MM.1S (cell line): ENCODE data around the gene ARL15.

Experiments
- DNase-seq: peaks from one replicate; pipeline ENCODE4 v3.0.0-alpha.2; 2015
- H2AFZ ChIP-seq: fragments of 300-600 bp; sonication (generic); 2 replicates; pipeline ENCODE4 v1.6.0; 2016; ENCODE audit warnings: antibody characterized with exemption, low read length
- H3F3A ChIP-seq: fragments of 300-600 bp; sonication (generic); 2 replicates; pipeline ENCODE4 v1.6.1; 2016; ENCODE audit warnings: mild to moderate bottlenecking, antibody characterized with exemption, low read length, moderate library complexity, mixed read lengths; ENCODE audit not compliant: insufficient read depth
- H3K27ac ChIP-seq: fragments of 300-600 bp; sonication (generic); 2 replicates; pipeline ENCODE4 v1.5.1; 2016; ENCODE audit warnings: mild to moderate bottlenecking, low read length
- H3K27me3 ChIP-seq: fragments of 300-600 bp; sonication (generic); replicated peaks from 2 replicates; pipeline ENCODE4 v1.6.0; 2016; ENCODE audit warnings: low read length; ENCODE audit not compliant: insufficient read depth
- H3K36me3 ChIP-seq: fragments of 300-600 bp; sonication (generic); replicated peaks from 2 replicates; pipeline ENCODE4 v1.6.1; 2016; ENCODE audit warnings: mild to moderate bottlenecking, low read length, mixed read lengths; ENCODE audit not compliant: insufficient read depth
- H3K4me1 ChIP-seq: fragments of 300-600 bp; sonication (generic); 2 replicates; pipeline ENCODE4 v1.6.1; 2016; ENCODE audit warnings: low read length, mixed read lengths
- H3K4me2 ChIP-seq: fragments of 300-600 bp; sonication (generic); 2 replicates; pipeline ENCODE4 v1.6.0; 2016; ENCODE audit warnings: low read depth, low read length
- H3K4me3 ChIP-seq: fragments of 300-600 bp; sonication (generic); 2 replicates; pipeline ENCODE4 v1.5.1; 2016; ENCODE audit warnings: low read length, mixed read lengths
- H3K79me2 ChIP-seq: fragments of 300-600 bp; sonication (generic); 2 replicates; pipeline ENCODE4 v1.6.1; 2016; ENCODE audit warnings: mixed run types, low read length, mixed read lengths
- H3K9ac ChIP-seq: fragments of 300-600 bp; sonication (generic); 2 replicates; pipeline ENCODE4 v1.6.1; 2016; ENCODE audit warnings: low read length, mixed read lengths
- H3K9me2 ChIP-seq: fragments of 300-600 bp; sonication (generic); replicated peaks from 2 replicates; pipeline ENCODE4 v1.6.1; 2016; ENCODE audit warnings: mild to moderate bottlenecking, low read length, mixed read lengths; ENCODE audit not compliant: insufficient read depth
- H3K9me3 ChIP-seq: fragments of 300-600 bp; sonication (generic); replicated peaks from 2 replicates; pipeline ENCODE4 v1.6.1; 2016; ENCODE audit warnings: mild to moderate bottlenecking, low read length, mixed read lengths; ENCODE audit not compliant: insufficient read depth
- H4K20me1 ChIP-seq: fragments of 300-600 bp; sonication (generic); 2 replicates; pipeline ENCODE4 v1.6.1; 2016; ENCODE audit warnings: mild to moderate bottlenecking, low read length, moderate library complexity, mixed read lengths; ENCODE audit not compliant: insufficient read depth
- CTCF ChIP-seq: fragments of 300-600 bp; sonication (generic); IDR thresholded peaks from 2 replicates; pipeline ENCODE4 v1.5.1; 2016; ENCODE audit warnings: antibody characterized with exemption, low read length, mixed read lengths
- EZH2 ChIP-seq: fragments of 300-600 bp; sonication (generic); optimal IDR thresholded peaks from 2 replicates; pipeline ENCODE3; 2017; ENCODE audit warnings: low read depth, mild to moderate bottlenecking, antibody characterized with exemption, low read length, mixed read lengths
- EZH2phosphoT487 ChIP-seq: fragments of 300-600 bp; sonication (generic); IDR thresholded peaks from 2 replicates; pipeline ENCODE4 v1.6.1; 2018; ENCODE audit warnings: antibody characterized with exemption, low read length

ARL15 gene

DNA sequence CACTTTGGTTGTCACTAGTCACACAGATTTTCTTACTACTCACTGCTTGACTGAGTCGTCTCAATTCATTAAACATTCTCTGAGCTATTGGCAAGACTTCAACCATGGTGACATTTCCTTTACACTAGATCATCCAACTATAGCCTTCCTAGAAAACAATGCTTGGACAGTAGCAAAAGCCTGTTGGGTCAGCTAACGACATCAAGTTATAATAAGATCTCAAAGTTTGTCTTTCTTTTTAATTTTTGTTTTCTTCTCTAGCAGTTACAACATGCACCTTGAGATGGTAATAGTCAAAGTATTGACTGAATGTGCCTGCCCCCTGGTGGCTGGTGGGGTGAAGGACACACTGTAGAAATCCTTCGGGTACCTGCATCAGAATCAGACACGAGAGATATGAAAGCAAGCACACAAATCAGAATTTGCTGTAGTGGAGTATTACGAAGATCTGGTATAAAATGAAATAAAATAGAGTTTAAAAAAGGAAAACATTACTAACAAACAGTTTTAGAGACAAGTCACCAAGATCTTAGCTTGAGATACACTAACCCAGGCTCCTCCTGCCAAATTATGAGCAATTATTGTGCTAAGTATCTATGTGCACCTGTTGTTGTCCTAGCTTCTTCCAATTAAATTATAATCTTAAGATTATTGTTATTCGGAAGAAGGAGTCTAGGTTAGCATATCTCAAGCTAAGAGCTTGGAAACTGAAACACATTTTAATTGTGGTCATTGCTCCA lies 81.2 kb downstream of the ARL15 start:
- Histone ChIP-seq H3K79me2 (no peaks in the 10 kb centered on the region), H3K27ac (no peak overlapping the region), H3F3A (no peaks in the 10 kb centered on the region), H3K36me3 (no peaks in the 10 kb centered on the region), H4K20me1 (no peaks in the 10 kb centered on the region), H3K4me3 (no peak overlapping the region), H3K27me3 (no peaks in the 10 kb centered on the region), H2AFZ (no peak overlapping the region), H3K9me2 (no peaks in the 10 kb centered on the region), H3K9me3 (no peaks in the 10 kb centered on the region), H3K4me1 (no peaks in the 10 kb centered on the region), H3K9ac (no peak overlapping the region), H3K4me2 (0 out of 2 replicates have a peak overlapping the region, but pooled peaks have one; percentile 6)
- peak; percentile 65 for DNase-seq
- peak; percentile 96 for TF ChIP-seq CTCF
- no peak for TF ChIP-seq EZH2

GRCh38 chr5:54227759-54228158 lies 82.6 kb downstream of the ARL15 start:
- Histone ChIP-seq H3K79me2 (no peaks in the 10 kb centered on the region), H2AFZ (no peak overlapping the region)

GRCh38 chr5:54227109-54227508 lies 83.3 kb downstream of the ARL15 start:
- no peak overlapping the region for H3K4me2 ChIP-seq
- no peaks in the 10 kb centered on the region for H3K79me2 ChIP-seq
- H3F3A ChIP-seq = no peaks in the 10 kb centered on the region
- TF ChIP-seq CTCF (no peak), EZH2phosphoT487 (no peak), EZH2 (no peak)
- H3K9me3 ChIP-seq = no peaks in the 10 kb centered on the region
- H3K27me3 ChIP-seq = no peaks in the 10 kb centered on the region
- no peaks in the 10 kb centered on the region for H3K4me1 ChIP-seq
- no peak overlapping the region for H2AFZ ChIP-seq
- no peak for DNase-seq
- no peaks in the 10 kb centered on the region for H3K9me2 ChIP-seq
- H4K20me1 ChIP-seq = no peaks in the 10 kb centered on the region
- no peak overlapping the region for H3K9ac ChIP-seq
- H3K36me3 ChIP-seq = no peaks in the 10 kb centered on the region
- H3K27ac ChIP-seq = no peak overlapping the region
- H3K4me3 ChIP-seq = no peak overlapping the region

More at GRCh38 chr5:54227759-54228158, 82.6 kb downstream of the ARL15 start:
- no peak overlapping the region for H3K4me3 ChIP-seq
- H3K36me3 ChIP-seq = no peaks in the 10 kb centered on the region
- H3K27me3 ChIP-seq = no peaks in the 10 kb centered on the region
- no peak for TF ChIP-seq EZH2phosphoT487
- TF ChIP-seq EZH2 = no peak
- no peak for TF ChIP-seq CTCF
- H3K9me2 ChIP-seq = no peaks in the 10 kb centered on the region
- no peaks in the 10 kb centered on the region for H4K20me1 ChIP-seq
- no peak overlapping the region for H3K27ac ChIP-seq
- H3K4me1 ChIP-seq = no peaks in the 10 kb centered on the region
- DNase-seq = no peak
- no peaks in the 10 kb centered on the region for H3K9me3 ChIP-seq
- H3F3A ChIP-seq = no peaks in the 10 kb centered on the region
- H3K4me2 ChIP-seq = no peak overlapping the region
- H3K9ac ChIP-seq = no peak overlapping the region
